IMR-90 (cell line): ENCODE results near the gene TMEM37. TPM values are rescaled to one million over a fixed set of nuclear protein-coding genes. Genes with fewer than 3 reads are reported as not detected.

Experiments used
- ATAC-seq: fragments of 200-7000 bp; cut with Tn5 transposase; 2 replicates; pipeline ENCODE4 v1.9.1; 2020; ENCODE audit warnings: low read depth, mild to moderate bottlenecking, moderate library complexity
- BruUV-seq: library from RNA; stranded (reverse); fragments of 400-500 nt; replicated peaks from 2 replicates; lab custom pipeline; 2021; lab: Mats Ljungman, UMichigan
- CTCF ChIA-PET: fragments of 300-600 bp; formaldehyde crosslinking; extraction: SDS; loops from one replicate; lab custom pipeline; 2021; ENCODE audit warnings: antibody characterized with exemption; lab: Yijun Ruan, JAX
- POLR2A ChIA-PET: fragments of 300-600 bp; sonication (Branson Sonifier 250); formaldehyde crosslinking; loops from one replicate; lab custom pipeline; 2022; ENCODE audit warnings: antibody characterized with exemption; ENCODE audit not compliant: unreplicated experiment; lab: Charles Lee
- DNase-seq: peaks from one replicate; pipeline ENCODE4 v3.0.0; 2013
- H2AFZ ChIP-seq: replicated peaks from 2 replicates; pipeline ENCODE3; 2013; ENCODE audit warnings: low read length, mild to moderate bottlenecking; ENCODE audit not compliant: poor library complexity
- H2AK5ac ChIP-seq: 2 replicates; pipeline ENCODE4 v1.6.1; 2013; ENCODE audit warnings: low read depth, low read length, inconsistent platforms
- H2AK9ac ChIP-seq: replicated peaks from 2 replicates; pipeline ENCODE3; 2013; ENCODE audit warnings: mild to moderate bottlenecking, low read depth, low read length, moderate library complexity; ENCODE audit not compliant: poor library complexity
- H2BK120ac ChIP-seq: 2 replicates; pipeline ENCODE4 v1.6.1; 2013; ENCODE audit warnings: low read depth, low read length, inconsistent platforms
- H2BK15ac ChIP-seq: 3 replicates; pipeline ENCODE4 v1.6.1; 2013; ENCODE audit warnings: low read depth, low read length, inconsistent platforms
- H2BK20ac ChIP-seq: 2 replicates; pipeline ENCODE4 v1.6.1; 2013; ENCODE audit warnings: low read depth, mild to moderate bottlenecking, inconsistent platforms, low read length, moderate library complexity
- H2BK5ac ChIP-seq: 2 replicates; pipeline ENCODE4 v1.6.1; 2013; ENCODE audit warnings: mild to moderate bottlenecking, low read depth, low read length, inconsistent platforms; ENCODE audit not compliant: poor library complexity, severe bottlenecking
- H3K14ac ChIP-seq: replicated peaks from 2 replicates; pipeline ENCODE4 v1.6.1; 2013; ENCODE audit warnings: low read depth, low read length, inconsistent platforms
- H3K18ac ChIP-seq: 2 replicates; pipeline ENCODE4 v1.6.1; 2013; ENCODE audit warnings: low read depth, low read length, control low read depth
- H3K23ac ChIP-seq: 2 replicates; pipeline ENCODE4 v1.6.1; 2013; ENCODE audit warnings: low read depth, low read length, inconsistent platforms
- H3K27ac ChIP-seq: 2 replicates; pipeline ENCODE4 v1.5.1; 2013; ENCODE audit warnings: mild to moderate bottlenecking, control low read depth, low read length; ENCODE audit not compliant: insufficient read depth
- H3K27me3 ChIP-seq: 2 replicates; pipeline ENCODE4 v1.6.1; 2013; ENCODE audit warnings: low read length; ENCODE audit not compliant: control insufficient read depth, insufficient read depth
- H3K36me3 ChIP-seq: 2 replicates; pipeline ENCODE4 v1.6.1; 2013; ENCODE audit warnings: low read length, mixed read lengths; ENCODE audit not compliant: control insufficient read depth, insufficient read depth
- H3K4ac ChIP-seq: 2 replicates; pipeline ENCODE4 v1.6.1; 2013; ENCODE audit warnings: low read depth, low read length, inconsistent platforms
- H3K4me1 ChIP-seq: 2 replicates; pipeline ENCODE4 v1.6.1; 2013; ENCODE audit warnings: low read length, mixed read lengths; ENCODE audit not compliant: control insufficient read depth, insufficient read depth
- H3K4me2 ChIP-seq: 2 replicates; pipeline ENCODE4 v1.6.1; 2013; ENCODE audit warnings: low read depth, mild to moderate bottlenecking, control low read depth, low read length, moderate library complexity
- H3K4me3 ChIP-seq: 2 replicates; pipeline ENCODE4 v1.5.1; 2013; ENCODE audit warnings: low read depth, mild to moderate bottlenecking, control low read depth, low read length, moderate library complexity; ENCODE audit not compliant: insufficient read depth
- H3K56ac ChIP-seq: 2 replicates; pipeline ENCODE4 v1.6.1; 2013; ENCODE audit warnings: low read length, inconsistent platforms; ENCODE audit not compliant: insufficient read depth; ENCODE audit errors: extremely low read depth
- H3K79me1 ChIP-seq, 2 experiments: 2 replicates each; pipeline ENCODE4 v1.6.1; 2013; ENCODE audit warnings: low read length in 2 of 2, inconsistent platforms in 1 of 2, low read depth in 1 of 2
- H3K9ac ChIP-seq: 2 replicates; pipeline ENCODE4 v1.6.1; 2013; ENCODE audit warnings: low read depth, low read length, control low read depth
- H3K9me1 ChIP-seq: 2 replicates; pipeline ENCODE4 v1.6.1; 2013; ENCODE audit warnings: low read length, inconsistent platforms; ENCODE audit not compliant: insufficient read depth
- H3K9me3 ChIP-seq: 2 replicates; pipeline ENCODE4 v1.6.1; 2013; ENCODE audit warnings: low read length; ENCODE audit not compliant: control insufficient read depth, insufficient read depth
- H4K20me1 ChIP-seq: 2 replicates; pipeline ENCODE4 v1.6.1; 2013; ENCODE audit warnings: low read length, inconsistent platforms; ENCODE audit not compliant: insufficient read depth
- H4K5ac ChIP-seq: 2 replicates; pipeline ENCODE4 v1.6.1; 2013; ENCODE audit warnings: mild to moderate bottlenecking, low read depth, low read length, control low read depth
- H4K8ac ChIP-seq, 2 experiments: 2 replicates each; pipeline ENCODE4 v1.6.1; 2013; ENCODE audit warnings: low read depth in 2 of 2, low read length in 2 of 2, control low read depth in 1 of 2, inconsistent platforms in 1 of 2
- H4K91ac ChIP-seq: 2 replicates; pipeline ENCODE4 v1.6.1; 2013; ENCODE audit warnings: low read depth, low read length, inconsistent platforms; ENCODE audit not compliant: insufficient read depth
- BHLHE40 ChIP-seq: fragments of 150-350 bp; IDR thresholded peaks from 2 replicates; pipeline ENCODE4 v1.6.1; 2016; ENCODE audit warnings: mild to moderate bottlenecking, low read depth, low read length
- CEBPB ChIP-seq: IDR thresholded peaks from 2 replicates; pipeline ENCODE4 v1.6.1; 2012; ENCODE audit warnings: low read depth, low read length, improper control_type of control experiment
- CHD1 ChIP-seq: IDR thresholded peaks from 2 replicates; pipeline ENCODE4 v1.6.1; 2012; ENCODE audit warnings: low read depth, low read length, improper control_type of control experiment
- FOS ChIP-seq: fragments of 150-350 bp; IDR thresholded peaks from 2 replicates; pipeline ENCODE4 v1.6.1; 2016; ENCODE audit warnings: low read depth, low read length
- MAFK ChIP-seq: IDR thresholded peaks from 2 replicates; pipeline ENCODE4 v1.6.1; 2012; ENCODE audit warnings: low read depth, low read length, improper control_type of control experiment
- MAZ ChIP-seq: IDR thresholded peaks from 2 replicates; pipeline ENCODE4 v1.6.1; 2012; ENCODE audit warnings: low read depth, mild to moderate bottlenecking, low read length, improper control_type of control experiment, moderate library complexity, borderline replicate concordance
- MXI1 ChIP-seq: IDR thresholded peaks from 2 replicates; pipeline ENCODE4 v1.6.1; 2012; ENCODE audit warnings: low read depth, mild to moderate bottlenecking, low read length, moderate library complexity, borderline replicate concordance
- NFE2L2 ChIP-seq: fragments of 150-350 bp; IDR thresholded peaks from 2 replicates; pipeline ENCODE4 v1.6.1; 2016; ENCODE audit warnings: low read depth, mild to moderate bottlenecking, low read length
- POLR2A ChIP-seq: IDR thresholded peaks from 2 replicates; pipeline ENCODE4 v1.6.1; 2012; ENCODE audit warnings: mild to moderate bottlenecking, low read depth, low read length
- RAD21 ChIP-seq: IDR thresholded peaks from 2 replicates; pipeline ENCODE4 v1.6.1; 2012; ENCODE audit warnings: low read length, improper control_type of control experiment
- RCOR1 ChIP-seq: IDR thresholded peaks from 2 replicates; pipeline ENCODE4 v1.6.1; 2012; ENCODE audit warnings: mild to moderate bottlenecking, low read length, improper control_type of control experiment; ENCODE audit not compliant: insufficient replicate concordance
- RFX5 ChIP-seq: IDR thresholded peaks from 2 replicates; pipeline ENCODE4 v1.8.0; 2012; ENCODE audit warnings: low read depth, mild to moderate bottlenecking, low read length, moderate library complexity
- SMC3 ChIP-seq: fragments of 150-350 bp; IDR thresholded peaks from 2 replicates; pipeline ENCODE4 v1.6.1; 2016; ENCODE audit warnings: low read depth, mild to moderate bottlenecking, antibody characterized with exemption, low read length, moderate library complexity
- WGBS, 2 experiments: methylation state at CpG; one replicate each; pipeline versions ENCODE4 v1.1.5 to v1.1.7; 2013; ENCODE audit warnings: missing lambda C conversion rate in 2 of 2; ENCODE audit not compliant: insufficient read length in 1 of 2; ENCODE audit errors: extremely low coverage in 2 of 2; 5-methylcytosine and 5-hydroxymethylcytosine counted together
- dilution Hi-C: fragments of 300-500 bp; cut with HindIII; formaldehyde crosslinking; loops from one replicate; pipeline ENCODE4 v1.14.3; 2018; ENCODE audit warnings: low sequenced_read_pairs; ENCODE audit not compliant: unreplicated experiment
- in situ Hi-C: fragments of 300-500 bp; cut with MboI; formaldehyde crosslinking; loops from 3 replicates; pipeline ENCODE4 v1.14.3; 2019; ENCODE audit warnings: low sequenced_read_pairs, inconsistent platforms, mixed read lengths
- intact Hi-C: fragments of 100-400 bp; cut with micrococcal nuclease; formaldehyde crosslinking; loops from 2 replicates; pipeline ENCODE4 v1.10.0; 2022
- polyA plus RNA-seq, 3 experiments: library from polyadenylated mRNA; depleted of rRNA; stranded (reverse); fragments of >200 nt; gene quantifications; 2 replicates each; pipeline ENCODE4 v1.2.3, GENCODE V29; 2012; ENCODE audit warnings: low replicate concordance in 1 of 3
- total RNA-seq: library from RNA; depleted of rRNA; stranded (reverse); fragments of >200 nt; gene quantifications from 2 replicates; pipeline ENCODE4 v1.2.3, GENCODE V29; 2012
- TF ChIP-seq, protein P1 (sequence below): fragments of 150-350 bp; IDR thresholded peaks from 2 replicates; pipeline ENCODE4 v1.6.1; 2017; ENCODE audit warnings: mild to moderate bottlenecking, antibody characterized with exemption, low read length, low read depth
- TF ChIP-seq, protein P2 (sequence below): conservative IDR thresholded peaks from 2 replicates; pipeline ENCODE4 v1.5.1; 2012; ENCODE audit warnings: mild to moderate bottlenecking, low read depth, low read length, improper control_type of control experiment
- TF ChIP-seq, protein P3 (sequence below): fragments of 150-350 bp; IDR thresholded peaks from 2 replicates; pipeline ENCODE4 v1.6.1; 2016; ENCODE audit warnings: low read depth, mild to moderate bottlenecking, low read length, moderate library complexity, borderline replicate concordance

The TMEM37 gene
- total and polyA plus RNA-seq, 2 of the 4 experiments (the other 2 are of a cell fraction), result under 0.01 to 0.39 TPM

DNA sequence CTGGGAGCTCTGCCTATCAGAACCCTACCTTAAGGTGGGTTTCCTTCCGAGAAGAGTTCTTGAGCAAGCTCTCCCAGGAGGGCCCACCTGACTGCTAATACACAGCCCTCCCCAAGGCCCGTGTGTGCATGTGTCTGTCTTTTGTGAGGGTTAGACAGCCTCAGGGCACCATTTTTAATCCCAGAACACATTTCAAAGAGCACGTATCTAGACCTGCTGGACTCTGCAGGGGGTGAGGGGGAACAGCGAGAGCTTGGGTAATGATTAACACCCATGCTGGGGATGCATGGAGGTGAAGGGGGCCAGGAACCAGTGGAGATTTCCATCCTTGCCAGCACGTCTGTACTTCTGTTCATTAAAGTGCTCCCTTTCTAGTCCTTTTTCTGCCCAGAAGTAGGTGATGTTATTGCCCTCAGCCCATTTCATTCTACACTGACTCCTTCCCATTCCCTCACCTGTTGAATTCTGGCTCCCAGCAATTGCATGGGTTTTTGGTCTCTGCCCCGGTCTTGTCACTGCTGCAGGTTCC is 6.5 kb downstream of the TMEM37 start:
- H3K79me1 ChIP-seq, result no peaks in the 10 kb centered on the region

More for the DNA sequence above, 6.5 kb downstream of the TMEM37 start:
- dilution Hi-C loops (no loop called here), in situ Hi-C loops (no loop called here), intact Hi-C loops (no loop called here)
- no peak overlapping the region for H3K4ac ChIP-seq
- no peak overlapping the region for H2AK9ac ChIP-seq
- no peak overlapping the region for H3K56ac ChIP-seq
- no peaks in the 10 kb centered on the region for H3K9me3 ChIP-seq
- no peak overlapping the region for H3K18ac ChIP-seq
- H3K4me1 ChIP-seq, result no peaks in the 10 kb centered on the region
- H4K20me1 ChIP-seq, result no peaks in the 10 kb centered on the region
- no peak overlapping the region for H3K27ac ChIP-seq
- H2BK15ac ChIP-seq, result no peak overlapping the region
- WGBS, 2 experiments, result no CpG with 5 or more reads among the region's 6 CpGs
- no peak overlapping the region for H2BK5ac ChIP-seq
- H3K9me1 ChIP-seq, result no peaks in the 10 kb centered on the region
- H3K23ac ChIP-seq, result no peak overlapping the region
- H2BK20ac ChIP-seq, result no peak overlapping the region
- H4K5ac ChIP-seq, result no peak overlapping the region
- no TSS peak for BruUV-seq
- H3K4me2 ChIP-seq, result no peak overlapping the region
- no peak overlapping the region for H3K14ac ChIP-seq
- no peak overlapping the region for H2BK120ac ChIP-seq
- no peaks in the 10 kb centered on the region for H3K36me3 ChIP-seq
- no peak overlapping the region for H3K4me3 ChIP-seq
- ChIA-PET CTCF (no interaction called here), POLR2A (no interaction called here)
- no peak overlapping the region for H2AK5ac ChIP-seq
- H4K8ac ChIP-seq, result no peak overlapping the region
- peaks cover 33% of the 10 kb centered on the region for H3K27me3 ChIP-seq
- no peak overlapping the region for H2AFZ ChIP-seq
- ATAC-seq, result no peak
- no peak for DNase-seq
- no peak overlapping the region for H3K9ac ChIP-seq
- H4K91ac ChIP-seq, result no peak overlapping the region
- TF ChIP-seq MAZ (no peak), NFE2L2 (no peak), SMC3 (no peak), MXI1 (no peak), MAFK (no peak), BHLHE40 (no peak), FOS (no peak), RCOR1 (no peak), RAD21 (no peak), RFX5 (no peak), CEBPB (no peak), CHD1 (no peak), POLR2A (no peak)
- TF ChIP-seq, protein P1, sequence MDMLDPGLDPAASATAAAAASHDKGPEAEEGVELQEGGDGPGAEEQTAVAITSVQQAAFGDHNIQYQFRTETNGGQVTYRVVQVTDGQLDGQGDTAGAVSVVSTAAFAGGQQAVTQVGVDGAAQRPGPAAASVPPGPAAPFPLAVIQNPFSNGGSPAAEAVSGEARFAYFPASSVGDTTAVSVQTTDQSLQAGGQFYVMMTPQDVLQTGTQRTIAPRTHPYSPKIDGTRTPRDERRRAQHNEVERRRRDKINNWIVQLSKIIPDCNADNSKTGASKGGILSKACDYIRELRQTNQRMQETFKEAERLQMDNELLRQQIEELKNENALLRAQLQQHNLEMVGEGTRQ, result no peak
- TF ChIP-seq, protein P2, sequence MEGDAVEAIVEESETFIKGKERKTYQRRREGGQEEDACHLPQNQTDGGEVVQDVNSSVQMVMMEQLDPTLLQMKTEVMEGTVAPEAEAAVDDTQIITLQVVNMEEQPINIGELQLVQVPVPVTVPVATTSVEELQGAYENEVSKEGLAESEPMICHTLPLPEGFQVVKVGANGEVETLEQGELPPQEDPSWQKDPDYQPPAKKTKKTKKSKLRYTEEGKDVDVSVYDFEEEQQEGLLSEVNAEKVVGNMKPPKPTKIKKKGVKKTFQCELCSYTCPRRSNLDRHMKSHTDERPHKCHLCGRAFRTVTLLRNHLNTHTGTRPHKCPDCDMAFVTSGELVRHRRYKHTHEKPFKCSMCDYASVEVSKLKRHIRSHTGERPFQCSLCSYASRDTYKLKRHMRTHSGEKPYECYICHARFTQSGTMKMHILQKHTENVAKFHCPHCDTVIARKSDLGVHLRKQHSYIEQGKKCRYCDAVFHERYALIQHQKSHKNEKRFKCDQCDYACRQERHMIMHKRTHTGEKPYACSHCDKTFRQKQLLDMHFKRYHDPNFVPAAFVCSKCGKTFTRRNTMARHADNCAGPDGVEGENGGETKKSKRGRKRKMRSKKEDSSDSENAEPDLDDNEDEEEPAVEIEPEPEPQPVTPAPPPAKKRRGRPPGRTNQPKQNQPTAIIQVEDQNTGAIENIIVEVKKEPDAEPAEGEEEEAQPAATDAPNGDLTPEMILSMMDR, result no peak
- TF ChIP-seq, protein P3, sequence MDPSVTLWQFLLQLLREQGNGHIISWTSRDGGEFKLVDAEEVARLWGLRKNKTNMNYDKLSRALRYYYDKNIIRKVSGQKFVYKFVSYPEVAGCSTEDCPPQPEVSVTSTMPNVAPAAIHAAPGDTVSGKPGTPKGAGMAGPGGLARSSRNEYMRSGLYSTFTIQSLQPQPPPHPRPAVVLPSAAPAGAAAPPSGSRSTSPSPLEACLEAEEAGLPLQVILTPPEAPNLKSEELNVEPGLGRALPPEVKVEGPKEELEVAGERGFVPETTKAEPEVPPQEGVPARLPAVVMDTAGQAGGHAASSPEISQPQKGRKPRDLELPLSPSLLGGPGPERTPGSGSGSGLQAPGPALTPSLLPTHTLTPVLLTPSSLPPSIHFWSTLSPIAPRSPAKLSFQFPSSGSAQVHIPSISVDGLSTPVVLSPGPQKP, result no peak
